ENCODE measurements around the gene OR5H14. TPM values are rescaled to one million over a fixed set of nuclear protein-coding genes. Genes with fewer than 3 reads are reported as not detected.

The OR5H14 gene
- total and polyA plus RNA-seq, 9 of the 15 experiments (the other 6 are each of a cell fraction or from before 2014, with no cell fraction given): not detected

GRCh38 chr3:98171071-98171470, 23.8 kb downstream of the OR5H14 start (continued):
- TF ChIP-seq, protein P1, sequence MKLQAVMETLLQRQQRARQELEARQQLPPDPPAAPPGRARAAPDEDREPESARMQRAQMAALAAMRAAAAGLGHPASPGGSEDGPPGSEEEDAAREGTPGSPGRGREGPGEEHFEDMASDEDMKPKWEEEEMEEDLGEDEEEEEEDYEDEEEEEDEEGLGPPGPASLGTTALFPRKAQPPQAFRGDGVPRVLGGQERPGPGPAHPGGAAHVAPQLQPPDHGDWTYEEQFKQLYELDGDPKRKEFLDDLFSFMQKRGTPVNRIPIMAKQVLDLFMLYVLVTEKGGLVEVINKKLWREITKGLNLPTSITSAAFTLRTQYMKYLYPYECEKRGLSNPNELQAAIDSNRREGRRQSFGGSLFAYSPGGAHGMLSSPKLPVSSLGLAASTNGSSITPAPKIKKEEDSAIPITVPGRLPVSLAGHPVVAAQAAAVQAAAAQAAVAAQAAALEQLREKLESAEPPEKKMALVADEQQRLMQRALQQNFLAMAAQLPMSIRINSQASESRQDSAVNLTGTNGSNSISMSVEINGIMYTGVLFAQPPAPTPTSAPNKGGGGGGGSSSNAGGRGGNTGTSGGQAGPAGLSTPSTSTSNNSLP (IDR thresholded peaks at IDR 0.05; ENCODE audit: borderline replicate concordance, low read depth, low read length): no peak
- TF ChIP-seq ZNF124 (CRISPR knock-in tag; IDR thresholded peaks at IDR 0.05) (no peak), RAD21 (CRISPR knock-in tag; conservative IDR thresholded peaks at IDR 0.05 in 1 of 2, IDR thresholded peaks at IDR 0.05 in 1 of 2) (no peak), ZNF253 (CRISPR knock-in tag; conservative IDR thresholded peaks at IDR 0.05) (no peak)

DNA sequence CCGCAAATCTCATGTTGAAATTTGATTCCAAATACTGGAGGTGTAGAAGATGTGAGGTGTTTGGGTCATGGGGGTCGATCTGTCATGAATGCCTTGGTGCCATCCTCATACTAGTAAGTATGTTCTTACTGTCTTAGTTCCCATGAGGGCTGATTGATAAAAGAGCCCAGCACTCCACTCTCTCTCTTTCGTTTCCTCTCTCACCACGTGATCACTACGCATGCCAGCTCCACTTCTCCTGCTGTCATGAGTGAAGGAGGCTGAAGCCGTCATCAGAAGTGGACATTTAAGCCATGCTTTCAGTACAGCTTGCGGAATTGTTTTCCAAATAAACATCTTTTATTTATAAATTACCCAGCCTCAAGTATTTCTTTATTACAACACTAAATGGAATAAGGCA, 25.3 kb downstream of the OR5H14 start:
- FAIRE-seq: no peak
- H3K36me3 ChIP-seq (ENCODE audit: control insufficient read depth, insufficient read depth, low read length): no peaks in the 10 kb centered on the region
- H3K4me2 ChIP-seq (ENCODE audit: insufficient read depth, low read length): no peak overlapping the region
- in situ Hi-C loops (cut with MboI) (no loop called here), intact Hi-C loops (cut with micrococcal nuclease) (no loop called here)
- no peaks in the 10 kb centered on the region for H3K9me3 ChIP-seq (replicated peaks; ENCODE audit: control insufficient read depth, insufficient read depth, low read depth, low read length)
- H3K4me1 ChIP-seq (replicated peaks in 1 of 2; ENCODE audit: control insufficient read depth in 2 of 2, insufficient read depth in 2 of 2, low read length in 2 of 2): no peaks in the 10 kb centered on the region
- TF ChIP-seq TFE3 (CRISPR knock-in tag; IDR thresholded peaks at IDR 0.05) (peak; percentile 19; the same call in 1 of the 2 replicates), CCAR2 (IDR thresholded peaks at IDR 0.05; ENCODE audit: low read depth, low read length) (no peak)
- WGBS (ENCODE audit: insufficient coverage, low coverage, missing lambda C conversion rate): 1% methylated on average over 7 of the region's 7 CpGs
- DNase-seq (ENCODE audit: extremely low read depth in 1 of 4, low spot score in 3 of 4): no peak
- no peak overlapping the region for H3K9ac ChIP-seq (ENCODE audit: insufficient read depth in 1 of 2, low read depth in 2 of 2, low read length in 2 of 2)
- no peak overlapping the region for H3K4me3 ChIP-seq
- ATAC-seq: no peak
- no peaks in the 10 kb centered on the region for H3K27me3 ChIP-seq (ENCODE audit: control insufficient read depth in 2 of 2, insufficient read depth in 2 of 2, low read length in 2 of 2)
- no peak overlapping the region for H3K27ac ChIP-seq (ENCODE audit: extremely low read depth, low read depth, low read length)
- no peaks in the 10 kb centered on the region for H4K20me1 ChIP-seq (replicated peaks; ENCODE audit: control insufficient read depth, insufficient read depth, low read length)
- CTCF ChIA-PET (ENCODE audit: low intra/inter-chr PET ratio): no interaction called here
- no peaks in the 10 kb centered on the region for H3K79me2 ChIP-seq (ENCODE audit: control insufficient read depth, insufficient read depth, low read length)
- POLR2A ChIA-PET: no interaction called here
- no TSS peak for BruUV-seq (replicated peaks)
- no peaks in the 10 kb centered on the region for H3K9me1 ChIP-seq (ENCODE audit: control insufficient read depth, insufficient read depth, low read length)
- no peak overlapping the region for H2AFZ ChIP-seq (ENCODE audit: low read depth, low read length)
